GM12874 (cell line): Measurements from ENCODE around the gene CASP6.

Experiments
- CTCF ChIP-seq: IDR thresholded peaks from 2 replicates; pipeline ENCODE4 v1.5.1; 2011; ENCODE audit warnings: low read depth, mild to moderate bottlenecking, control low read depth, low read length, moderate library complexity; ENCODE audit not compliant: insufficient read depth

The CASP6 gene

DNA sequence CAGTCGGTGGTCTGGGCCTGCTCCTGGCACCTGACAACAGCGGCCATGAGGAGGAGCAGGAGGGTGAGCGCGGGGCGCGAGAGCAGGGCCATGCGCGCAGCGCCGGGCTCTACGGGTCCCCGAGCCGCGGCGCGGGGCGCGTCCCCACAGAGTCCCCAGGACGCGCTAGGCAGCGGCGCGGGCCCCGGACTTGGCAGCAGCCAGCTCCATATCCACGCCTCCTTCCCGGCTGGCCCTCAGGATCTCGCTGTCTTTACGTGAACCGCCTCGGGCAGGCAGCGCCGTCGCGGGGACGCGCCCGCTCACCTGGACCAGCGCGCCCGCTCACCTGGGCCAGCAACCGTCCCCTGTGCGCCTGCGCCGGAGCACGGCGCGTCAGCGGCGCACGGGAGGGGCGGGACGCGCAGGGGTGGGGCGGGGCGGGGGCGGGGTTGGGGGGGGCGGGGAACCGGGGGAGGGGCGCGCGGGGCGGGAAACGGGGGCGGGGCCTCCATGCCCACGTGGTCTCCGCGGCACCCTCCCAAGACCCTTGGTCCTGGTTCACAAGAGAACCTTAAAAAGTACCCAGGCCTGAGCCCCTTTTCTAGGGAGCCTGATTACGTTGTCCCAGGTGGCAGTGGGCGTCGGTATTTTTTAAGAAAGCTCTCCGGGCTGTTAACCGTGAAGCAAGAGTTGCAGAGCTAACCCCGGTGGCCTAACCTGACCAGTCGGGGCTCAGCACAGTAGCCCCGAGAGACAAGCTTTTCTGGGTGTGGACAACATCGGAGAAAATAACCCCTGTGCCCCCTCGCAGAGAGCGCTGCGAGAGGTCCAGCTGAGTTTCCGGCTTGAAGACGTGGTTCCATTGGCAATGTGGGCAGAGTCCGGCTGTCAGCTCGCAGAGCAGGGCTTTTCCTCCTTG lies 26.7 kb upstream of the CASP6 start, which contains the start of gene PLA2G12A:
Gene PLA2G12A, minus strand, starts transcription at position 353 of the 901 bp plus-strand sequence. Its CDS starts 261 bp downstream, at position 92.
- no peak for TF ChIP-seq CTCF

DNA sequence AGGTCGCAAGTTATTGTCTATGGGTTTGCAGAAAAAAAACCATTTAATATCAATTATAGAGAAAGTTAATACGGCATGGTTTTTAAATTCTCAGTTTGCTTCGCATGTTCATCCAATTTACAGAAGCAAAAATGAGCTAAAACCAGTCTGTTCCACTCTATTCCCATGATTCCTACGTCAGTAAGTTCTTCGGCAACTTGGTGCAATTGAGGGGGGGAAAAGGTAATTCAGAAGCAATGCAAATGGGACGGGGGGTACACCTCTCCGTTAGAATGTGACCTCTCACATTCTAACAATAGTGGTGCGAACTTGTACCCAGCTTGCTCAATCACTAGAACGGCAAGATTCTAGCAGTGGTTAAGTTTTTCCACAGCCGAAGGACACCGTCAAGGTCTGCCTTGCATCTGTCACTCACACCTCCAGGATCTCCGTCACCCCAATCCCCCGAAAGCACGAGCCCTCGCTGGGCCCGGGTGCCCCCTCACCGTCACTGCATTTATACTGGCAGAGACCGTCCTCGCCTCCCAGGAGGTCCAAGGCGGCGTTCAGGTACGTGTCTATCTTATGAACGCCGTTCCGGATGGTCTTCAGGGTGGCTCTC lies 26.0 kb upstream of the CASP6 start:
- no peak for TF ChIP-seq CTCF

GRCh38 chr4:109728385-109728784 lies 25.1 kb upstream of the CASP6 start:
- no peak for TF ChIP-seq CTCF

- TF ChIP-seq CTCF: no peak
These were observed 19.9 kb upstream of the CASP6 start for GRCh38 chr4:109723110-109723509.

GRCh38 chr4:109722357-109722756 lies 19.1 kb upstream of the CASP6 start:
- TF ChIP-seq CTCF: no peak

GRCh38 chr4:109721033-109721432 lies 17.8 kb upstream of the CASP6 start:
- TF ChIP-seq CTCF: no peak

GRCh38 chr4:109719604-109720003 lies 16.4 kb upstream of the CASP6 start:
- TF ChIP-seq CTCF: no peak
